ENCODE data around the gene GALNT18. TPM values are rescaled to one million over a fixed set of nuclear protein-coding genes. Genes with fewer than 3 reads are reported as not detected.

The GALNT18 gene
- total and polyA plus RNA-seq, 2 donors (not counting 3 experiments of a cell fraction or from before 2014, with no cell fraction given), result 0.17 to 0.18 TPM

DNA sequence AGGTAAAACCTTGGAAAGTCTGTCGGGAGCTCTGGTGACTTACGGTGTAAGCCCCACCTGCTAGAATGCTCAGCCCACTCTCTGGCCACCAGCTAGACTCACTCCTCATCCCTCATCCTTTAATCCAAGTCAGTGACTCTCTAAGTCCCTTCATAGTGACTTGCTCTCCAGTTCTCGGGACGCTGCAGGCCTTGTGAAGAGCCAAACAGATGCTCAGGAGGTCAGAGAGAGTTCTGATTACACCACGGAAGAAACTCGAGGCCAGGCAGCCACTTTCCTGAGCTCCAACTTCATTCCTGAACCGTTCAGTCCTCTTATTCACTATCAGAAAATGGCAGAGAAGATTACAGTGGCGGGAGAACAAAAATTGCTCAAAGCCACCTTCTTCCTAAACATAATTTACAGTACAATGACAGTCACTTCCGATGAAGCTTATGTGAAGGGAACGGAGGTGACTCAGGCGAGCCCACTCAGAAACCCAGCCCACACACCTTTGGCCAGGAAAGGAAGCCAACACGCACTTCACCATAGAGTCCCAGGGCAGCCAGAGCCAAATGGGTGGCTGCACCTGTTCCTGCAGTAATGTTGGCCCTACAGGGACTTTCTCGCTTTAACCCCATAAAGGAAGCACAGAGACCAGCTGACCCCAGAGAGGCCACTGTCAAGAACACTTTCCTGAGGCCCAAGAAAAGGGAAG, 100.4 kb downstream of the GALNT18 start:
- ChIA-PET POLR2A (no interaction called here), CTCF (no interaction called here)
- no TSS peak for BruUV-seq (replicated peaks)
- H3K36me3 ChIP-seq (ENCODE audit: control insufficient read depth in 2 of 2, extremely low read depth in 1 of 2, insufficient read depth in 2 of 2, low read length in 2 of 2), result no peaks in the 10 kb centered on the region
- FAIRE-seq, result no peak
- intact Hi-C loops (cut with micrococcal nuclease), result no loop called here
- H3K79me2 ChIP-seq (ENCODE audit: control insufficient read depth, insufficient read depth, low read length), result no peaks in the 10 kb centered on the region
- dilution Hi-C loops (cut with MboI; ENCODE audit: extremely low pct_ligation_motif_present, low sequenced_read_pairs), result no loop called here
- H3K27me3 ChIP-seq (ENCODE audit: control insufficient read depth in 2 of 2, insufficient read depth in 2 of 2, low read length in 2 of 2), result no peaks in the 10 kb centered on the region
- no peaks in the 10 kb centered on the region for H3K9me3 ChIP-seq (replicated peaks; ENCODE audit: control insufficient read depth, insufficient read depth, low read length)
- H2AFZ ChIP-seq (ENCODE audit: low read depth, low read length), result no peak overlapping the region
- H3K4me3 ChIP-seq (replicated peaks in 1 of 3; ENCODE audit: insufficient read depth in 1 of 3, low read depth in 1 of 3, low read length in 3 of 3), result no peak overlapping the region
- no peak for DNase-seq (ENCODE audit: low read depth, low spot score)
- H3K4me2 ChIP-seq (ENCODE audit: insufficient read depth, low read length), result no peak overlapping the region
- no peak overlapping the region for H3K9ac ChIP-seq (replicated peaks; ENCODE audit: extremely low read depth, insufficient read depth, low read length)
- TF ChIP-seq FOS (IDR thresholded peaks at IDR 0.05; ENCODE audit: borderline replicate concordance, insufficient read depth, low read length) (no peak), POLR2AphosphoS5 (IDR thresholded peaks at IDR 0.05; ENCODE audit: insufficient read depth, low read depth, low read length) (no peak), EZH2 (IDR thresholded peaks at IDR 0.05; ENCODE audit: borderline replicate concordance, low read depth, low read length, severe bottlenecking) (no peak), POLR2A (IDR thresholded peaks at IDR 0.05; ENCODE audit: low read depth, low read length) (no peak), JUN (IDR thresholded peaks at IDR 0.05; ENCODE audit: borderline replicate concordance, insufficient read depth, insufficient read length, low read depth) (no peak), MYC (IDR thresholded peaks at IDR 0.05; ENCODE audit: low read depth, low read length) (no peak), GATA2 (IDR thresholded peaks at IDR 0.05; ENCODE audit: insufficient read depth, insufficient read length, low read depth, low read length) (no peak)
- TF ChIP-seq, protein P1, sequence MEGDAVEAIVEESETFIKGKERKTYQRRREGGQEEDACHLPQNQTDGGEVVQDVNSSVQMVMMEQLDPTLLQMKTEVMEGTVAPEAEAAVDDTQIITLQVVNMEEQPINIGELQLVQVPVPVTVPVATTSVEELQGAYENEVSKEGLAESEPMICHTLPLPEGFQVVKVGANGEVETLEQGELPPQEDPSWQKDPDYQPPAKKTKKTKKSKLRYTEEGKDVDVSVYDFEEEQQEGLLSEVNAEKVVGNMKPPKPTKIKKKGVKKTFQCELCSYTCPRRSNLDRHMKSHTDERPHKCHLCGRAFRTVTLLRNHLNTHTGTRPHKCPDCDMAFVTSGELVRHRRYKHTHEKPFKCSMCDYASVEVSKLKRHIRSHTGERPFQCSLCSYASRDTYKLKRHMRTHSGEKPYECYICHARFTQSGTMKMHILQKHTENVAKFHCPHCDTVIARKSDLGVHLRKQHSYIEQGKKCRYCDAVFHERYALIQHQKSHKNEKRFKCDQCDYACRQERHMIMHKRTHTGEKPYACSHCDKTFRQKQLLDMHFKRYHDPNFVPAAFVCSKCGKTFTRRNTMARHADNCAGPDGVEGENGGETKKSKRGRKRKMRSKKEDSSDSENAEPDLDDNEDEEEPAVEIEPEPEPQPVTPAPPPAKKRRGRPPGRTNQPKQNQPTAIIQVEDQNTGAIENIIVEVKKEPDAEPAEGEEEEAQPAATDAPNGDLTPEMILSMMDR (IDR thresholded peaks at IDR 0.05; ENCODE audit: extremely low read depth in 1 of 2, insufficient read depth in 1 of 2, low read depth in 1 of 2, low read length in 2 of 2), result no peak
- TF ChIP-seq, protein P2, sequence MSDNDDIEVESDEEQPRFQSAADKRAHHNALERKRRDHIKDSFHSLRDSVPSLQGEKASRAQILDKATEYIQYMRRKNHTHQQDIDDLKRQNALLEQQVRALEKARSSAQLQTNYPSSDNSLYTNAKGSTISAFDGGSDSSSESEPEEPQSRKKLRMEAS (IDR thresholded peaks at IDR 0.05; ENCODE audit: insufficient read depth, insufficient read length), result no peak
- no peaks in the 10 kb centered on the region for H4K20me1 ChIP-seq (replicated peaks; ENCODE audit: control insufficient read depth, extremely low read depth, insufficient read depth, low read length)
- no peaks in the 10 kb centered on the region for H3K4me1 ChIP-seq (ENCODE audit: control insufficient read depth, extremely low read depth, insufficient read depth, low read length)
- H3K9me1 ChIP-seq (replicated peaks; ENCODE audit: control insufficient read depth, extremely low read depth, insufficient read depth, low read length), result no peaks in the 10 kb centered on the region
- no peak overlapping the region for H3K27ac ChIP-seq (ENCODE audit: insufficient read depth, low read depth, low read length)

Data from endothelial cell of umbilical vein (primary cell).